ENCODE measurements around the gene OPRL1.

OPRL1 gene

DNA sequence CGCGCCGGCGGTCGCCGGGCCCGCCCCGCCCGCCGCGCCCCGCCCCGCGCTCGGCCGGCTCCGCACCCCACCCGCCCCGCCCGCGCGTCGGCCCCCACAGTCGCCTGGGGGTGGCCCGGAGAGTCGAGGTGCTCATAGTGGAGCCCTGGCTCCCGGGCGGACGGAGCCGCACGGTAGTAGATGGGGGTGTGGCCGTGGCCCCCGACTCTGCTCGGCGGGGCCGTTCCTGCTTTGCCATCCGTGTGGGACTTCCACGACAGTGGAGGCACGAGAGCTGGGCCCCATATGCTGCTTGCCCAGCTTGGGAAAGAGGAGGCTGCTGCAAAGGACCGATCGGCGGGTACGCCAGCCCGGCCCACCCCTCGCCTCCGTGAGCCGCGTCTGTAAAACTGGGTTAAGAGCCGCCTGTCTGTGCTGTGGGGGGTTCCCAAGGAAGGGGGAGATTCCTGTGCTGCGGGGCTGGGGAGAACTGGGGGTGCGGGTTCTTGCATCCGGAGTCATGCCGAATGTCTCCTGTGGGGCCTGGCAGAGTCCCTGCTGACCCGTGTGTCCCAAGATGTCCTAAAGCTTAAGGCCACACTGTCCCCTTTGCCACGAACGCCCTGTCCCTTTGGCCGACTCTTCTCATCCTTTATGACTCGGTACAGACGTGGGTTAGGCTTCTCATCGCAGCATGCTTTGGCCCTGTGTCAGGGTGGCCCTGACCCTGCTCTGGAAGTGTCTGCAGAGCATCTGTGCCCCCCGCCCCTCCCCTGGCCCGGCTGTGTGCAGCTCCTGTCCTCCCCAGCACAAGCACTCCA, at the start of gene OPRL1:
Gene OPRL1 (plus strand): TSS at position 70 of the 800 bp plus-strand sequence. CDS start 12,639 bp downstream, outside the sequence.
- no peak for DNase-seq

DNA sequence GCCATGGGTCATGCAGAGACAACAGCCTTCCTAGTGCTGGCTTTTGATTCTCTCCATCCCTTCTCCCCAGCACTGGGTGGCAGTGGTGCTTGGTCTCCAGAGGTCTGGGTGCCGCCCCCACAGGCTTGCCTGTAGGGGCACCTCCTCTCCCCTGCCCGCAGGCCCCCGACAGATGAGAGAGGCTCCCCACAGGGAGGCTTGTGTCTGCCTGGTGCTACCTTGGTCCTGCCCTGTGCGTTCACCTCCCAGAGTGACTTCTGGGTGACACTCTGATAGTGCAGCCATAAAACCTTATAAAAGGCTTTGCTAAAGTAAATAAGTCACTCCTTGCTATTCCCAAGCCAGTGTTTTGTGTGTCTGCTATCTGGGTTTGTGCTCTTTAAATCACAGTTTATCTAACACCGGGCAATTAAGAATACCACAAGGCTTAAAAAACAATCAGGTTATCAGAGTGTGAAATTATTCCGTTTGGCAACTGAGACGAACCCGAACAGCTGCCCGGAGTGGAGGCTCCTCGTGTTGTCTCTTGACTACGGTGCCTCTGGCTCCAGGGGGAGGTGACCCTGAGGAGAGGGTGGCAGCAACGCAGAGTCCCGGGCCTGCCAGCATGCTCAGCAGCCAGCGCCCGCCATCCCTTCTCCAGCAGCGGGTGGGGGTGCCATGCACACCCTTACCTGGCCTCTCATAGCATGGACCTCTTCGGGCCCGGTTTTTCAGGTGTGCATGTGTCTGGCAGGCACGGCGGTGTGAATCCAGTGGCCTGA, 49.3 kb upstream of the OPRL1 start:
- DNase-seq, result no peak

GRCh38 chr20:64031822-64032314, 48.0 kb upstream of the OPRL1 start:
- DNase-seq, result no peak

DNA sequence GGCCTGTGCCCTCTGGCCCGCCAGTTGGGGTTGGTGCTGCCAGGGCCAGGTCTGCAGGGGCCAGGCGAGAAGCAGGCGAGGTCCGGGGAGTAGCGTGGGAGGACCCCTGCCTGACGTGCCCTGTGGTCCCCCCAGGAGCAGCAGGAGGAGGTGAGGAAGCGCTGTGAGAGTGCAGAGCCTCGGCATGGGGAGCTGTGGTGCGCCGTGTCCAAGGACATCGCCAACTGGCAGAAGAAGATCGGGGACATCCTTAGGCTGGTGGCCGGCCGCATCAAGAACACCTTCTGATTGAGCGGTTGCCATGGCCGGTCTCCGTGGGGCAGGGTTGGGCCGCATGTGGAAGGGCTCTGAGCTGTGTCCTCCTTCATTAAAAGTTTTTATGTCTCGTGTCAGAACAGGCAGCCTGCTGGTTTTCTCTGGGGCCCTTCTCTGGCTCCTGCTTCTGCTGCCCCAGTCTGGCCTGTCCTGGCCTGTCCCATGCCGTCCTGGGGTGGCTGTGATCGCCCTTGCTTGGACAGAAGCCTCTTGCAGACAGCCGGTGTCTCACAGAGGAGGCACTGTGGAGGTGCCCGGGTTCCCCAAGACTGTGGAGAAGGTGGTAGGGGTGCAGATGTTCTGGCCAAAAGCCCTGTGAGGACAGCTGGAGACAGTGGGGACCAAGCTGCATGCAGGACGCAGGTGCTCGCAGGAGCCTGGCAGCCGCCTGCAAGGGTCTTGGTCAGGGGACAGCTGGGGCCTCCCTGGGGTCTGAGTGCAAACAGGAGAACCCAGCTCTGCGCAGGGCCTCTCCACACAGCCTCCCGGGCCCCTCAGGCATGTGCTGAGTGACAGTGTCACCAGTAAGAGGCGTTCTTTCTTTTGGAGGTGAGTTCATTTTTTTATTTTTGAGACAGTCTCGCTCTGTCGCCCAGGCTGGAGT, 46.9 kb upstream of the OPRL1 start:
- DNase-seq, result no peak

GRCh38 chr20:64033981-64034493, 45.8 kb upstream of the OPRL1 start:
- DNase-seq, result no peak

GRCh38 chr20:64035066-64035932, 44.6 kb upstream of the OPRL1 start:
- DNase-seq, result no peak

DNA sequence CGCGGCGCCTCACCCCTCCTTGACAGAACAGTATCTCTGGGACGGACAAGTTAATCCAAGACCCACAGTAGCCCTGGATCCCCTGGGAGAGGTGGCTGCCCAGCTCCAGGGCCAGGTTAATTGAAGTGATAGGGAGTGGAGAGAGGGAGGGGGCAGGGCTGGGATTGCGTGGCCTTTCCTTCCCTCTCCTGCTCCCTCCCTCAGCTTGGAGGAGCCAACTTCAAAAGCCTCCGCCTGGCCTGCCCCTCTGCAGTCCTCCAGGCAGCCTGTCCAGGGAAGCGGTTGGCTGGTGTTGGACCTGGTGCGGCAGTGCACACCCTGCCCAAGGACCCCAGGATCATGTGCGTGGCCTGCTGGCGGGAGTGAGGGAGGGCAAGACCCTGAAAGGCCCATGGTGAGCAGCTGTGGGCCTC, 43.9 kb upstream of the OPRL1 start, which contains the start of gene C20orf204:
Gene C20orf204 (plus strand): TSS at position 250 of the 413 bp plus-strand sequence. CDS start 142 bp downstream, at position 392.
- DNase-seq, result no peak

DNA sequence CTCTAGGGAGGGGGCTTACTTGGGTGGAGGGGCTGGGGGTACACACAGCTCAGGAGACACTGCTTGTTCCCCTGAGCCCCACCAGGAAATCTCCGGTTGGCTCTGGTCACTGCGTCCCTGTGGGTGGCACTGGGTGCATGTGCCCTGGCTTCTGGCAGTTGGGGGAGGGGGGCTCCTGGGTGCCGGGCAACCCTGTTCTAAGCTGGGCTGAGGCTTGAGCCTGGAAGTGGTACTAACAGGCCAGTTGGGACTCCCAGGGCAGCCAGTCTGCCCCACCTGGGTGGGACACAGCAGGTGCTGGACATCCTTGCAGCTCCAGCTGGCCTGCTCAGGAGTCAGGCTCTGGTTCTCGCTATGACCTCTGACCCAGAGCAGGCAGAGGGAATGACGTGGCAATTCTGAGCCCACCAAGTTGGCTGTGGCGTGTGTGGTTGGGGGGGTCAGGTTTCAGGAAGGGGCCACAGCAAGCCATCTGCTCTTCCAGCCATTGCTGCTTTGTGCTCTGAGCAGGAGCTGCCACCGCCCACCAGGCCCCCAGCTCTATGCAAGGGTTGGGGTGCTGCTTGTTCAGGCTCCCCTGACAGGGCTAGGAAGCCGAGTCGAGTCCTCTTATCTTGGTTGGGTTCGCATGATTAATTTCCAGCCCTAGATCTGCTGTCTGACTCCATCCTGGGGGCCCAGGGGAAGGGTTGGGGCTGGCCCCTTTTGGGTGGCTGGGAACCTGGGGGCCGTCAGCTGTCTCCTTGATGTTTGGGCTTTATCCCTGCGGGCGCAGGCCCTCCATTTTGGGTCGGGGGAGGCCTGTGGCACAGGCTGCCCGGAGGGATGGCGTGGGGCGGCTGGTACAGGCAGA, 43.3 kb upstream of the OPRL1 start:
- no peak for DNase-seq

GRCh38 chr20:64037199-64037497, 42.7 kb upstream of the OPRL1 start:
- DNase-seq, result no peak

DNA sequence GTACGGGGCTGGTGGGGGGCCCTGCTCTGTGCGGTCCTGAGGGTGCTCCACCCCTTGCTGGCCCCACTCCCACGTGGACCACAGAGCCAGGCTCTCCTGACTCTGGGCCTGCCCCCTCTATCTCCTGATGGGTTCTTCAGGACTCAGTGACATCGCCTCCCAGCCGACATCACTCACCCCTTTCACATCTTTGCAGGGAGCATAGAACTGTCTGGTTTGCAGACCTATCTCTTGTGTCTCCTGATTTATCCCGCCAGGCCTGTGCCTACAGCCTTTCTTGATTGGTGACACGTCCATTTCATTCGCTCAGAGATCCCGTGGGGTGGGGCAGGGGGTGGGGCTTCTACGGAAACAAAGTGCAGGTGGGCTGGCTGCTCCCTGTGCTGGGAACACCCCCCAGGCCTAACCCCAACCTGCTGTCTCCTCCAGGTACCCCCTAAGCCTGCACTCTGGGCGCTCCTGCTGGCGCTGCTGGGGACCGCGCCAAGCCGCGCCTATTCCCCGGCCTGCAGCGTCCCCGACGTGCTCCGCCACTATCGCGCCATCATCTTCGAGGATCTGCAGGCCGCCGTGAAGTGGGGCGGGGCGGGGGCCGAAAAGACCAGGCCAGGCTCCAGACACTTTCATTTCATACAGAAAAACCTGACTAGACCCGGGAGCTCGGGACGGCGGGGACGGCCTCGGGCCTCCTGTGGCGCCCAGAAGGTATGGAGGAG, 42.2 kb upstream of the OPRL1 start:
- DNase-seq, result no peak

DNA sequence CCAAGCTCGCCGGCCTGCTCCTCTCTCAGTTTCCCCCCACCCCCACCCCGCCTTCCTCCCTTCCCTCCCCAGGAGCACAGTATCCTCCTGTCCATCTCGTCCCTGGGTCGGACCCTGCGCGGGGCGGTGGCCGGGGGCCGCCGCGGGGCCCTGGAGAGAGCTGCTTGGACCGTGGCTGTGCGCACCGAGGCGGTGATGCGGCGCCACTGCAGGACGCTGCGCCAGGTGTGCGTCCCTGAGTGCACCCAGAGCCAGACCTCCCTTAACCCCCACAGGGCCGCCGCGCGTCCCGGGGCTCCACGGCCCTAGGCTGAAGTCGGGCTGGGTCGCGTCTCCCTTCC, 41.7 kb upstream of the OPRL1 start:
- peak in 1 of 2 experiments; percentile 58 for DNase-seq

DNA sequence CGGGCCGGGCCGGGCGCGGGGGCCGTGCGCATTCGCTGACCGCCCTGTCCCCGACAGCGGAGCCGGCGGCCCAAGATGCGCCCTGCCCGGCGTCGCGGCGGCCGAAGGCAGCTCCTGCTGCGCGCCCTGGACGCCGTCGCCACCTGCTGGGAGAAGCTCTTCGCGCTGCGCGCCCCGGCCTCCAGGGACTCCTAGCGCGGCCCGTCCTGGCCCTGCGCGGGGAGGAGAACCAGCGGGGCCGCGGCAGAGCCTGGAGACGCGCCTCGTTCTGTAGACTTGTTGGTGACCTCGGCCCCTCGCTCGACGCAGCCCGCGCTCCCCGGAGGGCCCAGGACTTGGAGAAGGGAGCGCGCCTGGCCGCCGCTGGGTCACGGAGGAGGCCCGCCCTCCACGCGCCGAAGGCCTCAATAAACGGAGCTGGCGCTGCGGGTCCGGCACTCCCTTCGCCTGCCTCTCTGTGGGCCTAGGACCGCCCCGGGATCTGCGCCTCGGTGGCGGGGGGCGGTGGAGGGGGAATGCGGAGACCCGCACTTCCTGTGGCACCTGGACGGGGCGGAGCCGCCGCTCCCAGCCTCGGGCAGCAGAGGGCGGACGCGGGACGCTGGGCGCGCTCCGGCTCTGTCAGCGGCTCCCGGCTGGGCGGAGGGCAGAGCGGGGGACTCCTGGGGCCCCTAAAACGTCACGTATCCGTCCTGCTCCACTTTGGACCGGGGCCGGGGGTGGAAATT, 41.2 kb upstream of the OPRL1 start:
- DNase-seq, result peak; percentile 34 to 63

GRCh38 chr20:64039293-64040160, 40.4 kb upstream of the OPRL1 start:
- DNase-seq, result no peak

DNA sequence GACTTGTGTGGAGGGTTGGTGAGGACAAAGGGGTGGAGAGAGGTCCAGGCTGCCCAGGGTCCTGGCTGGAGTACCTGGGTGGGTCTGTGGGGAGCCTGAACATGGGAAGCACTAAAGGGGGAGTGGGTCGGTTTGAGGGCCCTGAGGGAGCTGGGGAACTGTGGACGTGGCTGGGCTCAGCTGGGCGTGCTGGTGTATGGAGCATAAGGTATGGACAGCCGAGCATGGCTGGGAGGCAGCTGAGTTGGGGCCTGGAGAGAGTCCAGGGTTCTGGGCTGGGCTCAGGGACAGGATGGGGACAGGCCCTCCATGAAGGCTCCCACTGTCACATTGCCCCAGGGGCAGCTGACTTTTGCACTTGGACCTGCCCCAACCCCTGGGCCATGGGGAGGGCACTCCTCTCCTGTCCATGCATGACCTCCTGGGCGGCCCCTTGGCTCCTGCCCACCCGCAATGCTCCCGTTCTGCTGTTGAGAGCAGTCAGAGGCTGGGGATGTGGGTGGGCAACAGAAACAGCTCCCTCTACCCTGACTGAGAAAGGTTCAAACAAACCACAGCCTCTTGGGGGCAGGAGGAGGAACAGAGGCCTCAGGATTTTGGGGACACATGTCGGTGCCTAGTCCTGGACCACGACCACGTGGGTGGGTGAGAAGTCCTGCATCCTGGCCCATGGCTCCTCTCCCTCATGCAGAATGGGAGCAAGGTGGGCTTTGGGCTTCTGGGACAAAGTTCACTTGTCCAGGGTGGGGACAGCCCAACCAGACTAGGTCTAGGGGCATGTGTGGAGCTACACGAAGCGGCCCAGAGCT, 39.4 kb upstream of the OPRL1 start:
- DNase-seq, result no peak

DNA sequence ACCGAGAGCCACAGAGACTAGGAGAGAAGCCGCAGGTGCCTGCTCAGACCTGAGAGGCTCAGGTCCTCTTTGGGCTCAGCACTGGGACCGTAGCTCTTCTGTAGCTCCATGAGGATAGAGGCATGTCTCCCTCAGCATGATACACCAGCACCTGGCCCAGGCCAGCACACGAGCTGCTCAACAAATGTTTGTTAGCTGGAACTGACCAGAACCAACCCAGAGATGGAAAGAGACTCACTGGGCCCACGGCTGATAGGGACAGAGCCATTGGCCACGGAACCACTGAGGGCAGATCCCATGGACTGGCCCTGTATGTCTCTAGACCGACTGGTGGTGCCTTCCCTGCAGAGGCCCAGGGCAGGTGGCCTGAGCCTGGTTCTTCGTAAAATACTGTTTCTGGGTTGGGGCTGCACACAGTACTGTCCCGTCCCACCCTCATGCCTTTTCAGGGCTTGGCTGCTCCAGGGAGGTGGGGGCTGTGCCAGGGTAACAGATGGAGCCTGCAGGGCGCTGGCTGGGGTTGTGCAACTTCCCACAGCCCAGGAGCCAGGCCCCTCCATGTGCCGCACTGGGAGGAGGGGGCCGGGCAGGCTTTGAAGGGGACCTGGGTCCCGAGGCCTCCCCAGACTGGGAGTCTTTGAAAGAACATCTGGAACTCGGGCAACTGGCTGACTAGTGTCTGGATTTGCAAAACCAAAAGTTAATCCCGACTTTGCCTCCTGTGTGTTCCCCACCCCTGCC, 38.7 kb upstream of the OPRL1 start:
- DNase-seq, result peak in 1 of 2 experiments; percentile 48

GRCh38 chr20:64041781-64042053, 38.2 kb upstream of the OPRL1 start:
- DNase-seq, result no peak
